ENCODE measurements around the gene MOV10L1. TPM values are rescaled to one million over a fixed set of nuclear protein-coding genes. Genes with fewer than 3 reads are reported as not detected.

MOV10L1 gene
- total RNA-seq, 2 donors from 2014 or later, result 0.43 to 0.56 TPM

DNA sequence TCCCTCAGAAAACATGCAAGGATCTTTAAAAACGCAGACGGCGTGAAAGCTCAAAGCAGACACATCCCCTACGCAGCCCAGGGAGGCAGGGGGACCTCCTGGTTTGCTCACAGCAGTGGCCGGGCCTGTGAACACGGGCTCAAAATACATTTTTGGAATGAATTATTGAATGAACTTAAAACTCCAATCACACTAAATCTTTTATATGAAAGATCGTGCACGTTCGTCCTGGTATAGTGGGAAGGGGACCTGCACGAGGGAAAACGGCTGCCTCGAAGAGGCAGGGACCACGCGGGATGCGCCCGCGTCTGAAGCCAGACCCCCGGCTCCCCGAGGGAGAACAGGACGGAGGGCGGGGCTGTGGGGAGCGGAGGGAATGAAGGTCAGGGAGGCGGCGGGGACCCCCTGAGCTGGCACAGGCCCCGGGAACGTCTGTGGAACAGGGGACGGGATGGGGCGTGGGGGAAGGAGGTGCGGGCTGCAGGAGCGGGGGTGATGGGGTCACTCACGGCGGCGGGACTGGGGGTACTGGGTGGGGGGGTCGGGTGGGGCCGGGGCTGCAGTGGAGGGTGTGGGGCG lies 79.5 kb downstream of the MOV10L1 start:
- peak; percentile 72 for DNase-seq (ENCODE audit: low spot score)
- intact Hi-C loops (cut with DNase I), result no loop called here

DNA sequence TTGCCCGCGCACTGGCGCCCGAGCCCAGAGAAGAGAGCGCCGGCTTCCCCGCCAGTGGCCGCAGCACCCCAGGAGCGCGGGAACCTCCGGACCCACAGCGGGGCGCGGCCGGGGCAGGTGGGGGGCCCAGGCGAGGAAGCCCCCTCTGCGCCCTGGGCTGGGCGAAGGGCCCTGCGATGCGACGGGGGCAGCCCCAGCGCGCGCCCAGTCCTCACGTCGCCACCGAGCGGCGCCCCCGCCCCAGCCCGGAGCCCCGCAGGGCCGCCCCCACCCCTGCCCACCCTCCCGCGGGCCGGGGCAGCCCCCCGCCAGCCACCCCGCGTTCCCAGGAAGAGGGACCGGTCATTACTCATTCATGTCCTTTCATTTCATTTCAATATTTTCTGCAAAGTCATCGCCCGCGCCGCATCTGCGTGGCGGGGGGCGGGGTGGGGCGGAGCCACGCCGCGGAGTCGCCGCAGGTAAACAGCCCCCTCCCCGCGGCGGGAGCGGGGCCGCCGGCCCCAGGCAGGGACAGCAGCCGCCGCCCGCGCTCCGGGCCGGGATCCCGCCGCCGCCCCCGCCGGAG lies 80.1 kb downstream of the MOV10L1 start:
- peak; percentile 78 for DNase-seq (ENCODE audit: low spot score)

DNA sequence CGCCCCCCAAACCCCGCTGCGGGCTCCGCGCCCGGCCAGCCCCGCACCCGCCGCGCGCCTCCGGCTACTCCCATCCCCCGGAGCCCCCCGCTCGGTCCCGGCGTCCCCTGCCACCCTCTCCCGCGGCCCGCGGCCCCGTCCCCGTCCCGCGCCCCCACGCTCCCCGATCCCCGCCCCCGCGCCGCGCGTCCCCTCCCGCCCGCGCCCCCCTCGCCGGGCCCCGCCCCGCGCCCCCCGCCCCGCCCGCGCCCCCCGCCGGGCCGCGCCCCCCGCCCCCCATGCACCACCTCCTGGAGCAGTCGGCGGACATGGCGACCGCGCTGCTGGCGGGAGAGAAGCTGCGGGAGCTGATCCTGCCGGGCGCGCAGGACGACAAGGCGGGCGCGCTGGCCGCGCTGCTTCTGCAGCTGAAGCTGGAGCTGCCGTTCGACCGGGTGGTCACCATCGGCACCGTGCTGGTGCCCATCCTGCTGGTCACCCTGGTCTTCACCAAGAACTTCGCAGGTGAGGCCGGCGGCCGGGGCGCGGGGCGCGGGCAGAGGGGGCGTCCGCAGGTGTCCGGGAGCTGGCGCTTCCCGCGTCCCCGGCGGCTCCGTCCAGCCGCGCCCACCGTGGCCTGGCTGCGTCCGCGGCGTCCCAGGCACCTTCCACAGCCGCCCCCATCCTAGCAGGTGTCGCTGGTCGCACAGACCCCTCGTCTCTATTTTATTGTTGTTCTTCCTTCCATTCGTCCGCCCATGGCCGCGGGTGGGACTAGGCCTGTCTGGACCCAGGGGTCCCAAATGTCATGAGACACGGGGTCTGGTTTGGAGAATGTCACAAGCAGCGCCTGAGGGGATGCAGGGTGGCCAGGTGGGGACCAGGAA lies 80.9 kb downstream of the MOV10L1 start, which contains the start of gene PANX2:
Gene PANX2, plus strand, starts transcription at position 279 of the 866 bp plus-strand sequence. Its CDS starts 0 bp downstream, at position 279.
- intact Hi-C loops (cut with DNase I), result no loop called here
- DNase-seq (ENCODE audit: low spot score), result peak; percentile 77

More for the DNA sequence above, 80.1 kb downstream of the MOV10L1 start:
- intact Hi-C loops (cut with DNase I), result no loop called here

DNA sequence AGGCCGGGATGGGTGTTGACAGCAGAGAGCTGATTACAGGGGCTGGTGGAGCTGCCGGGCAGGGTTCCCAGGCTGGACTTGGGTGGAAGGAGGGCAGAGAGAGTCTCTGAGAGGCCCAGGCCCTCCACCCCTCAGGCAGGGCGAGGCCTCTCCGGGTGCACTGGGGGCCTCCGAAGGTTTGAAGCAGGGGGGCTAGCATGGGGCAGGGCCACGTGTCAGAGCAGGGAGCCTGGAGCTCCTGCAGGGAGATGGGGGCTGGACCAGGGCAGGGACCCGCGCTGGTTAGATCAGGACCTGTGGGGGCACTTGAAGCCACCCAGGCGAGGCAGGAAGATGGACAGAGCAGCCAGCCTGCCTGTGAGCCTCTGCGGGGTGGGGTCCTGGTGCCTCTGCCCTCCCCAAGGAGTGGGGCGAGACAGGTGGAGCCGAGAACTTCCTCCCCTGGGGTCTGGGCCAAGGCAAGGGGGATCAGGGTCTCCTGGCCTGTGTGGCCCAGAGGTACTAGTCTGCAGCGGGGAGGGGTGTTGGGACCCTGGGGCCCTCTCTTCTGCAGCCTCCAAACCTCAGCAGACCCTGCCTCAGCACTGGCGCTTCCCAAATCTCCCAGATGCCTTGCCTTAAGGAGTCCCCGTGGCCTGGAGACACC lies 81.6 kb downstream of the MOV10L1 start:
- peak; percentile 81 for DNase-seq (ENCODE audit: low spot score)
- intact Hi-C loops (cut with DNase I), result no loop called here

DNA sequence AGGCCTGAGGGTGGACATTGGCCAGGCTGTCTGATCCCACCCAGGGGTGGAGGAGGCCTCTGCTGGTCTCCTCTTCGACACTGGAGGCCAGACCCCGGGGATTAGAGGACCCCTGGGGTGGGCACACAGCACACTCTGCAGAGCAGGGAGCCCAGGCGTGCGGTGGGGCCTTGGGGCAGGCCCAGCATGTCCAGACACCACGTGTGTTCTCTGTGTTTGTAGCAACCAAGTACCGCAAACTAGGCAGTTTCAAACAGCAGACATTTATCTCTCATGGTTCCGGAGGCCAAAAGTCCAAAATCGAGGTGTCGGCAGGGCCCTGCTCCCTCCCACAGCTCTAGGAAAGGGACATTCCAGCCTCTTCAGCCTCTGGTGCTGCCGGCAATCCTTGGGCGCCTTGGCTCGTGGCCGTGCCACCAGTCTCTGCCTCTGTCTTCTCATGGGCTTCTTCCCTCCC lies 82.2 kb downstream of the MOV10L1 start:
- intact Hi-C loops (cut with DNase I), result no loop called here
- DNase-seq (ENCODE audit: low spot score), result no peak

- intact Hi-C loops (cut with DNase I), result no loop called here
- no peak for DNase-seq (ENCODE audit: low spot score)
Measured at GRCh38 chr22:50173311-50173982, 83.6 kb downstream of the MOV10L1 start.

GRCh38 chr22:50173983-50174355 lies 84.2 kb downstream of the MOV10L1 start:
- intact Hi-C loops (cut with DNase I), result no loop called here
- no peak for DNase-seq (ENCODE audit: low spot score)

DNA sequence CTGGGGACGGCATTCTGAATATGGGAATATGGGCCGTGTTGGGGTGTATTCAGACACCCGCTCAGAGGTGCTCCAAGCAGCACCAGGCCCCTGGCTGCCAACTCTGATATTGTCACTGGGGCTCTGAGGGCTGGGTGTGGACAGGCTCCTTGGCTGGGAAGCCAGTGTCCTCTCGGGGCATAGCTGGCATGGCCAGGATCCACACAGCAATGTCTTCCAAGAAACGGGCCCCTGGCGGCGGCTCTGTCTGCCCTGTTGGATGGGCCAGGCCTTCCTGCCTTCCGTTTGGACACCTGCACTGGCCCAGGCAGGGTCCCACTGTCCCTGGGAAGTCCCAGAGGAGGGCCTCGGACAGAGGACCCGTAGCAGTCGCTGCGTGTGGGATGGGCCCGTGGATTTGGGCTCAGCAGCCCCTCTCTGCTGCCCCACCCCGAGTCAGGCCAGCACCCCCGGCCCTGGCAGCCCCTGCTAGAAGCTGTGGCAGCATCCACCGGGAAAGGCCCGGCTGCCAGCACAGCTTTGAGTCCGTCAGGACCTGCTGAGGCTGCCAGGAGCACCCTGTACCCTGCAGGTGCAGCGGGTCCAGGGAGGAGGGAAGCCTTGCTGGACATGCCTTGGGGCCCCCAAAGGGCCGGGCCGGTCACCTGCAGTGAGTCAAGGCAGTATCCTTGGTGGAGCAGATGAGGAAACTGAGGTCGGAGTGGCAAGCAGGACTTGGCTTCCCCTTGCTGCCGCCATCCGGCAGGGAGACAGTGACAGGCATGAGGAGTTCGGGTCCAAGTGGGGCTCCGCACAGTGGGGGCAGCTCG lies 84.8 kb downstream of the MOV10L1 start:
- intact Hi-C loops (cut with DNase I), result no loop called here
- DNase-seq (ENCODE audit: low spot score), result no peak

DNA sequence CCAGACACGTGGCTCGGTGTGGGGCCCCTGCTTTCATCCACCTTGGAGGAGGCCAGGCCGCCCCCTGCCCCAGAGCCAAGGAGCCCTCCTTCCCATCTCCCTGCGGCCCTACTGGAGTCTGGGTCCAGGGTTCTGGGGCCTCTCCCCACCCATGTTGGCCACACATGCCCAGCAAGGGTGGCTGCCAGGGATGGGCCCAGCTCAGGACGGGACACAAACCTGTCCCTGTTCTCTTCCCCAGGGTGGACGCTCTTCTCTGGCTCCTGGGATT lies 85.3 kb downstream of the MOV10L1 start:
- intact Hi-C loops (cut with DNase I), result no loop called here
- DNase-seq (ENCODE audit: low spot score), result no peak

- intact Hi-C loops (cut with DNase I), result no loop called here
- DNase-seq (ENCODE audit: low spot score), result no peak
Measured at GRCh38 chr22:50175921-50176849, 86.4 kb downstream of the MOV10L1 start.

- DNase-seq (ENCODE audit: low spot score), result no peak
- intact Hi-C loops (cut with DNase I), result no loop called here
Measured at GRCh38 chr22:50176850-50177536, 87.2 kb downstream of the MOV10L1 start.

DNA sequence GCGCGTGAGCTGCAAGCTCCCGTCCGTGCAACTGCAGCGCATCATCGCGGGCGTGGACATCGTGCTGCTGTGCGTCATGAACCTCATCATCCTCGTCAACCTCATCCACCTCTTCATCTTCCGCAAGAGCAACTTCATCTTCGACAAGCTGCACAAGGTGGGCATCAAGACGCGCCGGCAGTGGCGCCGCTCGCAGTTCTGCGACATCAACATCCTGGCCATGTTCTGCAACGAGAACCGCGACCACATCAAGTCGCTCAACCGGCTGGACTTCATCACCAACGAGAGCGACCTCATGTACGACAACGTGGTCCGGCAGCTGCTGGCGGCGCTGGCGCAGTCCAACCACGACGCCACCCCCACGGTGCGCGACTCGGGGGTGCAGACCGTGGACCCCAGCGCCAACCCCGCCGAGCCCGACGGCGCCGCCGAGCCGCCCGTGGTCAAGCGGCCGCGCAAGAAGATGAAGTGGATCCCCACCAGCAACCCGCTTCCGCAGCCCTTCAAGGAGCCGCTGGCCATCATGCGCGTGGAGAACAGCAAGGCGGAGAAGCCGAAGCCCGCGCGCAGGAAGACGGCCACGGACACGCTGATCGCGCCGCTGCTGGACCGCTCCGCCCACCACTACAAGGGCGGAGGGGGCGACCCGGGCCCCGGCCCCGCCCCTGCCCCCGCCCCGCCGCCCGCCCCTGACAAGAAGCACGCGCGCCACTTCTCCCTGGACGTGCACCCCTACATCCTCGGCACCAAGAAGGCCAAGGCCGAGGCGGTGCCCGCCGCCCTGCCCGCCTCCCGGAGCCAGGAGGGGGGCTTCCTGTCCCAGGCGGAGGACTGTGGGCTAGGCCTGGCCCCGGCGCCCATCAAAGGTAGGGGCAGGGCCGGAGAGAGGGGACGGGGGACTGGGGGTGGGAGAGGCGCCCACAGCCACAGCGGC lies 88.0 kb downstream of the MOV10L1 start:
- peak; percentile 79 for DNase-seq (ENCODE audit: low spot score)
- intact Hi-C loops (cut with DNase I), result no loop called here

DNA sequence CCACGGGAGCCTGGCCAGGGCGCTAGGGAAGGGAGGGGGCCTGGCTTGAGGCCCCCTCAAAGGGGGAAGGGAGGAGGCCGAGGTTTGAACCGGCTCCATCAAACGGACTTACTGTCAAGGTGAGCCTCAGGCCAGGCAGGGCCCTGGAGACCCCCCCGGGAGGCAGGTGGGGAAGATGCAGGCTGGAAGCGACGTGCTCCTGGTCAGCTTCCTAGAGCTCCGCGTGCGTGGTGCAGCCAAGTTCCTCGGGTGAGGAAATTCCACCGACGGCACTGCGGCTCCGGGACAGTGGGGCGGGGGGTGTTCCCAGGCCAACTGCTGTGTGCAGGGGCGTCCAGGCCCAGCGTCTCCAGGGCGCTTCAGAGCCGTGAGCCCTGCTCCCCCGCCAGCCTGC lies 88.7 kb downstream of the MOV10L1 start:
- intact Hi-C loops (cut with DNase I), result no loop called here
- peak; percentile 78 for DNase-seq (ENCODE audit: low spot score)

GRCh38 chr22:50178871-50179869 lies 89.4 kb downstream of the MOV10L1 start:
- intact Hi-C loops (cut with DNase I), result no loop called here
- peak; percentile 82 for DNase-seq (ENCODE audit: low spot score)
